H1 (cell line): ENCODE measurements around the gene SPEM3. TPM values are rescaled to one million over a fixed set of nuclear protein-coding genes. Genes with fewer than 3 reads are reported as not detected.

Experiments
- CTCF ChIA-PET: fragments of 300-600 bp; sonication (Branson Sonifier 250); formaldehyde crosslinking; loops from one replicate; lab custom pipeline; 2021; ENCODE audit not compliant: partially characterized antibody; lab: Charles Lee
- POLR2A ChIA-PET: fragments of 300-600 bp; sonication (Branson Sonifier 250); formaldehyde crosslinking; loops from one replicate; lab custom pipeline; 2021; ENCODE audit warnings: inconsistent platforms; ENCODE audit not compliant: partially characterized antibody; lab: Charles Lee
- DNase-seq, 2 experiments: peaks; one replicate each; pipeline versions ENCODE4 v3.0.0 to v3.0.0-alpha.2; 2010 to 2022; ENCODE audit warnings: low spot score in 2 of 2, low read depth in 1 of 2, mixed read lengths in 1 of 2
- FAIRE-seq: peaks from 2 replicates; lab custom pipeline; 2011; peaks lifted over from hg19 to GRCh38; lab: Jason Lieb, UNC
- H2AFZ ChIP-seq: 2 replicates; pipeline ENCODE4 v1.8.1; 2012; ENCODE audit warnings: low read length, inconsistent platforms
- H2AK5ac ChIP-seq: 2 replicates; pipeline ENCODE4 v1.6.1; 2013; ENCODE audit warnings: low read depth, low read length
- H2BK120ac ChIP-seq: replicated peaks from 2 replicates; pipeline ENCODE3; 2013; ENCODE audit warnings: low read depth, low read length, inconsistent platforms
- H2BK12ac ChIP-seq: 2 replicates; pipeline ENCODE4 v1.6.1; 2013; ENCODE audit warnings: low read depth, low read length
- H2BK15ac ChIP-seq: 2 replicates; pipeline ENCODE4 v1.6.1; 2013; ENCODE audit warnings: low read length
- H2BK20ac ChIP-seq: 2 replicates; pipeline ENCODE4 v1.6.1; 2013; ENCODE audit warnings: low read length
- H2BK5ac ChIP-seq: 2 replicates; pipeline ENCODE4 v1.6.1; 2013; ENCODE audit warnings: low read depth, low read length
- H3K14ac ChIP-seq: 2 replicates; pipeline ENCODE4 v1.6.1; 2013; ENCODE audit warnings: inconsistent platforms; ENCODE audit not compliant: insufficient read length
- H3K18ac ChIP-seq: 2 replicates; pipeline ENCODE4 v1.6.1; 2013; ENCODE audit warnings: low read length; ENCODE audit errors: extremely low read depth
- H3K23ac ChIP-seq: 2 replicates; pipeline ENCODE4 v1.6.1; 2013; ENCODE audit warnings: inconsistent platforms; ENCODE audit not compliant: insufficient read length
- H3K23me2 ChIP-seq: 2 replicates; pipeline ENCODE4 v1.6.1; 2013; ENCODE audit warnings: low read depth, low read length
- H3K27ac ChIP-seq: 2 replicates; pipeline ENCODE4 v1.6.1; 2011; ENCODE audit warnings: low read depth, low read length, inconsistent platforms
- H3K27me3 ChIP-seq, 4 experiments: replicated peaks in 1 of 4; 1 replicate in 1 of 4; 2 replicates in 3 of 4; pipeline versions ENCODE4 v1.6.1 to v1.8.1; 2011 to 2013; ENCODE audit warnings: low read length in 3 of 4, mild to moderate bottlenecking in 3 of 4, inconsistent platforms in 2 of 4, mixed read lengths in 2 of 4, moderate library complexity in 1 of 4; ENCODE audit not compliant: control insufficient read depth in 3 of 4, insufficient read depth in 3 of 4; ENCODE audit errors: extremely low read depth in 1 of 4
- H3K36me3 ChIP-seq, 4 experiments: 2 replicates each; pipeline versions ENCODE4 v1.6.1 to v1.8.1; 2011 to 2013; ENCODE audit warnings: mild to moderate bottlenecking in 4 of 4, low read length in 3 of 4, moderate library complexity in 2 of 4, control low read depth in 1 of 4, inconsistent platforms in 1 of 4; ENCODE audit not compliant: insufficient read depth in 4 of 4, control insufficient read depth in 2 of 4
- H3K4ac ChIP-seq: replicated peaks from 2 replicates; pipeline ENCODE3; 2013; ENCODE audit warnings: low read length, low read depth, mixed read lengths, inconsistent platforms; ENCODE audit not compliant: insufficient read length
- H3K4me1 ChIP-seq, 4 experiments: replicated peaks in 1 of 4; 1 replicate in 1 of 4; 2 replicates in 3 of 4; pipeline versions ENCODE4 v1.6.1 to v1.8.1; 2011 to 2013; ENCODE audit warnings: low read length in 3 of 4, inconsistent platforms in 2 of 4, mixed read lengths in 1 of 4; ENCODE audit not compliant: insufficient read depth in 4 of 4, control insufficient read depth in 3 of 4
- H3K4me2 ChIP-seq, 2 experiments: 2 replicates each; pipeline versions ENCODE4 v1.6.1 to v1.8.1; 2011 to 2013; ENCODE audit warnings: low read depth in 2 of 2, low read length in 2 of 2, control low read depth in 1 of 2, inconsistent platforms in 1 of 2, mild to moderate bottlenecking in 1 of 2; ENCODE audit not compliant: insufficient read depth in 1 of 2
- H3K4me3 ChIP-seq, 4 experiments: fragments of 200-600, 300-600 bp in 1 of 4; sonication (generic), shearing (Covaris generic), sonication (Bioruptor Twin) in 1 of 4; 2 replicates each; pipeline versions ENCODE4 v1.5.1 to v1.8.1; 2011 to 2016; ENCODE audit warnings: low read length in 4 of 4, low read depth in 3 of 4, control low read depth in 2 of 4, inconsistent platforms in 2 of 4, mild to moderate bottlenecking in 2 of 4, mixed read lengths in 1 of 4, moderate library complexity in 1 of 4; ENCODE audit not compliant: insufficient read depth in 2 of 4; ENCODE audit errors: extremely low read depth in 1 of 4
- H3K56ac ChIP-seq: replicated peaks from 2 replicates; pipeline ENCODE3; 2013; ENCODE audit warnings: low read depth, mild to moderate bottlenecking, mixed read lengths, low read length, inconsistent platforms; ENCODE audit not compliant: insufficient read length
- H3K79me1 ChIP-seq: 2 replicates; pipeline ENCODE4 v1.6.1; 2013; ENCODE audit warnings: low read depth, low read length, control low read depth
- H3K79me2 ChIP-seq, 2 experiments: 2 replicates each; pipeline versions ENCODE4 v1.6.1 to v1.8.1; 2012 to 2013; ENCODE audit warnings: low read length in 2 of 2, mild to moderate bottlenecking in 2 of 2, inconsistent platforms in 1 of 2; ENCODE audit not compliant: insufficient read depth in 2 of 2, control insufficient read depth in 1 of 2
- H3K9ac ChIP-seq, 4 experiments: replicated peaks in 1 of 4; 1 replicate in 1 of 4; 2 replicates in 3 of 4; pipeline versions ENCODE4 v1.6.1 to v1.8.1; 2011 to 2013; ENCODE audit warnings: low read depth in 3 of 4, low read length in 3 of 4, control low read depth in 2 of 4, mild to moderate bottlenecking in 2 of 4, moderate library complexity in 2 of 4, inconsistent platforms in 1 of 4; ENCODE audit errors: extremely low read depth in 1 of 4
- H3K9me3 ChIP-seq, 2 experiments: 2 replicates each; pipeline versions ENCODE4 v1.6.1 to v1.8.1; 2012 to 2013; ENCODE audit warnings: mild to moderate bottlenecking in 2 of 2, moderate library complexity in 2 of 2, control low read depth in 1 of 2, inconsistent platforms in 1 of 2, low read depth in 1 of 2, low read length in 1 of 2, mixed read lengths in 1 of 2; ENCODE audit not compliant: insufficient read depth in 2 of 2
- H4K20me1 ChIP-seq, 2 experiments: replicated peaks in 1 of 2; 2 replicates each; pipeline versions ENCODE3 to v1.8.1; 2011 to 2013; ENCODE audit warnings: inconsistent platforms in 2 of 2, low read length in 2 of 2, mild to moderate bottlenecking in 1 of 2; ENCODE audit not compliant: insufficient read depth in 2 of 2, control insufficient read depth in 1 of 2
- H4K5ac ChIP-seq: 2 replicates; pipeline ENCODE4 v1.6.1; 2013; ENCODE audit warnings: low read length, low read depth, mixed read lengths, inconsistent platforms; ENCODE audit not compliant: insufficient read length
- H4K8ac ChIP-seq: 2 replicates; pipeline ENCODE4 v1.8.0; 2013; ENCODE audit warnings: mild to moderate bottlenecking, moderate library complexity, low read length, inconsistent platforms; ENCODE audit not compliant: insufficient read depth; ENCODE audit errors: extremely low read depth
- H4K91ac ChIP-seq: replicated peaks from 2 replicates; pipeline ENCODE3; 2013; ENCODE audit warnings: low read length, mixed read lengths, inconsistent platforms; ENCODE audit not compliant: insufficient read length
- CREB1 ChIP-seq: IDR thresholded peaks from 2 replicates; pipeline ENCODE4 v1.6.1; 2012; ENCODE audit warnings: inconsistent platforms
- KDM4A ChIP-seq: IDR thresholded peaks from one replicate; pipeline ENCODE4 v1.7.1; 2012; ENCODE audit warnings: low read depth, mild to moderate bottlenecking, moderate library complexity, low read length, inconsistent platforms; ENCODE audit not compliant: severe bottlenecking
- MAX ChIP-seq: IDR thresholded peaks from 2 replicates; pipeline ENCODE4 v1.6.1; 2012; ENCODE audit warnings: inconsistent platforms
- PHF8 ChIP-seq: fragments of 200-600 bp; sonication (generic); conservative IDR thresholded peaks from 2 replicates; pipeline ENCODE4 v1.7.1; 2012; ENCODE audit warnings: low read depth, mild to moderate bottlenecking, inconsistent platforms, low read length, moderate library complexity
- RBBP5 ChIP-seq: IDR thresholded peaks from 2 replicates; pipeline ENCODE4 v1.7.1; 2012; ENCODE audit warnings: low read depth, mild to moderate bottlenecking, inconsistent platforms, low read length, moderate library complexity, borderline replicate concordance
- RFX5 ChIP-seq: IDR thresholded peaks from 2 replicates; pipeline ENCODE4 v1.6.1; 2011; ENCODE audit warnings: low read depth, low read length, improper control_type of control experiment, borderline replicate concordance
- SP4 ChIP-seq: IDR thresholded peaks from 2 replicates; pipeline ENCODE4 v1.6.1; 2012; ENCODE audit warnings: low read length, inconsistent platforms
- USF2 ChIP-seq: IDR thresholded peaks from 2 replicates; pipeline ENCODE4 v1.6.1; 2011; ENCODE audit warnings: low read length, improper control_type of control experiment
- YY1 ChIP-seq: IDR thresholded peaks from 2 replicates; pipeline ENCODE4 v1.6.1; 2011; ENCODE audit warnings: low read depth, mild to moderate bottlenecking, low read length
- WGBS, 2 experiments: shearing (Covaris generic) in 1 of 2; methylation state at CpG; one replicate each; pipeline versions ENCODE4 v1.1.6 to v1.1.7; 2013 to 2015; ENCODE audit warnings: low lambda C conversion rate in 2 of 2, mixed read lengths in 2 of 2, inconsistent platforms in 1 of 2, low coverage in 1 of 2, missing lambda C conversion rate in 1 of 2; ENCODE audit not compliant: insufficient replicate concordance in 2 of 2, insufficient coverage in 1 of 2, insufficient read length in 1 of 2; ENCODE audit errors: extremely low coverage in 1 of 2, missing lambda C conversion rate in 1 of 2; 5-methylcytosine and 5-hydroxymethylcytosine counted together
- polyA plus RNA-seq, 7 experiments: library from polyadenylated mRNA; depleted of rRNA in 3 of 7; stranded (reverse) in 5 of 7; unstranded in 2 of 7; fragments of >200 nt in 5 of 7; fragments of 200-250 nt in 2 of 7; gene quantifications; 1 replicate in 5 of 7; 2 replicates in 1 of 7; 4 replicates in 1 of 7; pipeline versions ENCODE4 v1.2.1 to v1.2.3, GENCODE V29; 2011 to 2013; ENCODE audit warnings: missing spikeins in 2 of 7, mixed read lengths in 2 of 7
- total RNA-seq: library from RNA; stranded (reverse); fragmentation: NEBNext Ultra II Directional; extraction: Animal tissue kit (Norgen Biotek cat#: 25700); gene quantifications from 2 replicates; pipeline ENCODE4 v1.2.1, GENCODE V29; 2021

The SPEM3 gene
- total and polyA plus RNA-seq, 2 of the 8 experiments (the other 6 are each of a cell fraction or from before 2014, with no cell fraction given) = 0.02 TPM; not detected in 1

GRCh38 chr17:7383742-7384488 lies 44.7 kb upstream of the SPEM3 start:
- Histone ChIP-seq H3K79me2 (no peaks in the 10 kb centered on the region), H3K4me1 (peaks cover 0 to 17% (median 10%) of the 10 kb centered on the region in 4 experiments; a peak in 6 of 7 replicates), H3K4me3 (peak overlapping the region; percentile 36 to 60 (median 46)), H3K18ac (peak overlapping the region; percentile 90), H3K79me1 (peaks cover 3% of the 10 kb centered on the region; the same call in 1 of the 2 replicates), H2BK12ac (no peak overlapping the region), H2BK15ac (peak overlapping the region; percentile 96; the same call in 1 of the 2 replicates), H2AK5ac (no peak overlapping the region), H3K56ac (no peak overlapping the region), H3K4me2 (peak overlapping the region; percentile 78), H3K9ac (peak overlapping the region in 3 of 4 experiments; percentile 7 to 46 (median 29); a peak in 2 of 7 replicates), H2BK5ac (no peak overlapping the region; the same call in 1 of the 2 replicates), H2BK20ac (no peak overlapping the region), H3K27ac (no peak overlapping the region), H4K20me1 (peaks cover 2 to 10% of the 10 kb centered on the region in 2 experiments), H3K27me3 (peaks cover 0 to 39% (median 29%) of the 10 kb centered on the region in 4 experiments; a peak in 6 of 7 replicates), H3K36me3 (peaks cover 0 to 6% (median under 1%) of the 10 kb centered on the region in 4 experiments; a peak in 4 of 8 replicates), H4K5ac (no peak overlapping the region), H3K23me2 (peaks cover 12% of the 10 kb centered on the region; the same call in 1 of the 2 replicates), H2BK120ac (no peak overlapping the region), H2AFZ (no peak overlapping the region), H4K91ac (peak overlapping the region; percentile 22), H3K14ac (no peak overlapping the region), H4K8ac (peak overlapping the region; percentile 45), H3K9me3 (peaks cover 0 to 7% of the 10 kb centered on the region in 2 experiments; a peak in 1 of 4 replicates), H3K23ac (no peak overlapping the region), H3K4ac (peak overlapping the region; percentile 27)
- POLR2A ChIA-PET = interaction anchor here (0.6 to 3.7 kb wide), 16 partner anchors 10 to 229 kb away, joined by 3 to 16 read pairs (median 4); partner anchors contain the start of genes PLSCR3, TMEM95 and ZBTB4
- CTCF ChIA-PET = interaction anchor here (0.7 to 4.0 kb wide), 10 partner anchors 9 to 176 kb away, joined by 3 to 21 read pairs (median 6); partner anchors contain the start of genes PLSCR3 and TMEM95
- 20% methylated on average over 56 of the region's 65 CpGs; no CpG with 5 or more reads in 1 of the 2 experiments for WGBS, 2 experiments
- FAIRE-seq (no peak), DNase-seq (peak in 1 of 2 experiments; percentile 92)
- TF ChIP-seq RFX5 (no peak), KDM4A (peak; percentile 65), CREB1 (peak; percentile 84), SP4 (no peak), YY1 (peak; percentile 48), USF2 (peak; percentile 9; the same call in 1 of the 2 replicates), PHF8 (0 out of 2 replicates have a peak, but pooled peaks have one; percentile 30), MAX (peak; percentile 73), RBBP5 (0 out of 2 replicates have a peak, but pooled peaks have one; percentile 1)
